ENCODE measurements around the gene BEX2.

Gene BEX2

GRCh38 chrX:103274284-103274683 lies 36.5 kb downstream of the BEX2 start:
- TF ChIP-seq CTCF (IDR thresholded peaks at IDR 0.05; ENCODE audit: insufficient read depth, missing control alignments) = no peak
- FAIRE-seq = no peak
- DNase-seq (ENCODE audit: insufficient read length, low spot score) = no peak
